ENCODE results near the gene CCDC28A. TPM values are rescaled to one million over a fixed set of nuclear protein-coding genes. Genes with fewer than 3 reads are reported as not detected.
A peak's percentile ranks its signal among the peaks of the same experiment; 100 is the strongest.

CCDC28A gene
- total and polyA plus RNA-seq, 8 donors: 0.58 to 51.9 (median 26.3) TPM

GRCh38 chr6:138814179-138814834 lies 40.7 kb downstream of the CCDC28A start:
- Histone ChIP-seq H3K36me3 (no peaks in the 10 kb centered on the region), H3K27ac (no peak overlapping the region), H3K27me3 (no peaks in the 10 kb centered on the region), H3K4me3 (no peak overlapping the region), H3K9me3 (no peaks in the 10 kb centered on the region), H3K4me1 (peaks cover 0 to 9% (median 2%) of the 10 kb centered on the region in 4 donors)
- TF ChIP-seq EP300 (IDR thresholded peaks at IDR 0.05): no peak
- TF ChIP-seq CTCF (IDR thresholded peaks at IDR 0.05): no peak
- no peak for TF ChIP-seq POLR2AphosphoS5 (IDR thresholded peaks at IDR 0.05)
- no peak for TF ChIP-seq POLR2A (IDR thresholded peaks at IDR 0.05)
- 26 to 44% (median 35%) methylated on average over 5 of the region's 5 CpGs for WGBS, 5 donors
- intact Hi-C loops (cut with DNase I; ENCODE audit: low total_unique reads): loop anchor here (10.0 kb wide), 1 partner anchor 550 kb away; no protein-coding TSS in a partner anchor
- peak in 1 of 2 donors; percentile 59 for DNase-seq

GRCh38 chr6:138815221-138815620 lies 41.7 kb downstream of the CCDC28A start:
- intact Hi-C loops (cut with DNase I; ENCODE audit: low total_unique reads): loop anchor here (5.0 to 10.0 kb wide), 2 partner anchors 172 to 550 kb away; partner anchors contain the start of gene REPS1
- DNase-seq: no peak
- Histone ChIP-seq H3K4me1 (peaks cover 0 to 9% (median 2%) of the 10 kb centered on the region in 4 donors), H3K27ac (no peak overlapping the region), H3K27me3 (no peaks in the 10 kb centered on the region), H3K36me3 (no peaks in the 10 kb centered on the region), H3K4me3 (no peak overlapping the region), H3K9me3 (no peaks in the 10 kb centered on the region)
- 70 to 81% (median 77%) methylated on average over 6 of the region's 6 CpGs for WGBS, 5 donors
- TF ChIP-seq EP300 (IDR thresholded peaks at IDR 0.05): no peak
- no peak for TF ChIP-seq POLR2A (IDR thresholded peaks at IDR 0.05)
- TF ChIP-seq POLR2AphosphoS5 (IDR thresholded peaks at IDR 0.05): no peak
- no peak for TF ChIP-seq CTCF (IDR thresholded peaks at IDR 0.05)

GRCh38 chr6:138815797-138816528 lies 42.4 kb downstream of the CCDC28A start:
- intact Hi-C loops (cut with DNase I; ENCODE audit: low total_unique reads): loop anchor here (5.0 to 10.0 kb wide), 2 partner anchors 171 to 549 kb away; partner anchors contain the start of gene REPS1
- peak overlapping the region in 1 of 5 donors; percentile 24 for H3K27ac ChIP-seq
- no peaks in the 10 kb centered on the region for H3K36me3 ChIP-seq
- peaks cover 0 to 9% (median 2%) of the 10 kb centered on the region in 4 donors for H3K4me1 ChIP-seq
- H3K9me3 ChIP-seq: no peaks in the 10 kb centered on the region
- 31 to 42% (median 37%) methylated on average over 4 of the region's 4 CpGs for WGBS, 5 donors
- TF ChIP-seq POLR2A (IDR thresholded peaks at IDR 0.05): no peak
- no peak for TF ChIP-seq EP300 (IDR thresholded peaks at IDR 0.05)
- TF ChIP-seq CTCF (IDR thresholded peaks at IDR 0.05): peak in 5 of 7 experiments; percentile 52 to 84 (median 62)
- TF ChIP-seq POLR2AphosphoS5 (IDR thresholded peaks at IDR 0.05): no peak
- H3K27me3 ChIP-seq: no peaks in the 10 kb centered on the region
- H3K4me3 ChIP-seq: no peak overlapping the region
- DNase-seq: peak in 1 of 2 donors; percentile 81

GRCh38 chr6:138817799-138818198 lies 44.2 kb downstream of the CCDC28A start:
- intact Hi-C loops (cut with DNase I; ENCODE audit: low total_unique reads): loop anchor here (5.0 to 10.0 kb wide), 2 partner anchors 170 to 547 kb away; partner anchors contain the start of gene REPS1
- TF ChIP-seq POLR2A (IDR thresholded peaks at IDR 0.05) (no peak), POLR2AphosphoS5 (IDR thresholded peaks at IDR 0.05) (peak in 2 of 3 donors; percentile 65 to 84)
- Histone ChIP-seq H3K36me3 (no peaks in the 10 kb centered on the region), H3K4me3 (no peak overlapping the region), H3K27me3 (no peaks in the 10 kb centered on the region), H3K4me1 (peaks cover 0 to 9% (median 2%) of the 10 kb centered on the region in 4 donors), H3K9me3 (no peaks in the 10 kb centered on the region), H3K27ac (peak overlapping the region; percentile 55 to 74 (median 60))
- 16 to 47% (median 28%) methylated on average over 4 of the region's 4 CpGs for WGBS, 5 donors
- peak; percentile 90 to 96 for DNase-seq

Measured in stomach (tissue), 9 donors.